Measurements from ENCODE around the gene SLC12A6.

DNA sequence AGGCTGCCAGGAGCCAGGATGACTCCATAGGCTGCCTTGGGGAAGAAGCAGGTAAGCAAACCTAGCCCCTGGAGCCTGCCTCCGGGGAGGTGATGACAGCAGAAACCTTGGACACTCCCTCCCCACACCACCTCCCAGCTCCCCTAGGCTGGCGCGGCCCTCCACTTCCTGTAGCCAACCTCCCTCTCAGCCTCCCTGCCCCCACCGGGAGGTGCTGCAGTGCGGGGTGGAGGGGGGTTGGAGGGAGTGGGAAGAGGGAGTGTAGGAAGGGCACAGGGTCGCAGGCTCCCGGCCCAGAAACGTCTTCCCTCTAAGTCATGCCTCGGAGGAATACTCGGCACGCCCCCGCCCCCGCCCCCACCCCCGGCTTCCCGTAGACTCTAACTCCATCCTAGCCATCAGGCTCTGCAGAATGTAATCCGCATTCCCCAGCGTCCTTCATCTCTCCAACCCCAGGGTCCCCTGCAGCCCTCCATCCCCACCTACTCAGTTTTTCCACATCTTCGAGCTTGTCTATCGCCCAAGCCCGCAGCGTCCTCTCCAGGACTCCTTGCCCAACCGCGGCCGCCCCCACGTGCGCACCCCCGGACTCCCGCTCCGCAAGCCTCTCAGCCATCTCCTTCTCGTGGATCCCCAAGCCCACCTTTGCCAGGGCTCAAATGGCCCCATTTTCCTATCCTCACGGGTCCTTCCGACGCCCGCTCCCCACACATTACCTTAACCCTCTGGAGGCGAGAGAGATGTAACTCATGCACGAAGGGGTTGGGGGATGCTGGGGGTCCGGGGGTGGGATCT, 28.9 kb upstream of the SLC12A6 start:
- TF ChIP-seq, protein P1, sequence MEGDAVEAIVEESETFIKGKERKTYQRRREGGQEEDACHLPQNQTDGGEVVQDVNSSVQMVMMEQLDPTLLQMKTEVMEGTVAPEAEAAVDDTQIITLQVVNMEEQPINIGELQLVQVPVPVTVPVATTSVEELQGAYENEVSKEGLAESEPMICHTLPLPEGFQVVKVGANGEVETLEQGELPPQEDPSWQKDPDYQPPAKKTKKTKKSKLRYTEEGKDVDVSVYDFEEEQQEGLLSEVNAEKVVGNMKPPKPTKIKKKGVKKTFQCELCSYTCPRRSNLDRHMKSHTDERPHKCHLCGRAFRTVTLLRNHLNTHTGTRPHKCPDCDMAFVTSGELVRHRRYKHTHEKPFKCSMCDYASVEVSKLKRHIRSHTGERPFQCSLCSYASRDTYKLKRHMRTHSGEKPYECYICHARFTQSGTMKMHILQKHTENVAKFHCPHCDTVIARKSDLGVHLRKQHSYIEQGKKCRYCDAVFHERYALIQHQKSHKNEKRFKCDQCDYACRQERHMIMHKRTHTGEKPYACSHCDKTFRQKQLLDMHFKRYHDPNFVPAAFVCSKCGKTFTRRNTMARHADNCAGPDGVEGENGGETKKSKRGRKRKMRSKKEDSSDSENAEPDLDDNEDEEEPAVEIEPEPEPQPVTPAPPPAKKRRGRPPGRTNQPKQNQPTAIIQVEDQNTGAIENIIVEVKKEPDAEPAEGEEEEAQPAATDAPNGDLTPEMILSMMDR (IDR thresholded peaks at IDR 0.05), result no peak
- TF ChIP-seq POLR2A (IDR thresholded peaks at IDR 0.05), result no peak

Data from tibial nerve (tissue), 3 donors.